Activated CD4-positive, alpha-beta T cell treated with anti-CD3 and anti-CD28 coated beads, Interleukin-2, amount 50 U/mL, for 4 hours (primary cell): Measurements from ENCODE around the gene IPO5.
"Not testable (repeated sequence)": the region's sequence is repeated elsewhere in the genome, so short reads cannot be mapped to it uniquely, and the experiment has no call there.

Experiments
- DNase-seq, 2 experiments: peaks; one replicate each; pipeline ENCODE4 v3.0.0-alpha.2; 2020

IPO5 gene

GRCh38 chr13:98019186-98019585, 65.7 kb downstream of the IPO5 start:
- DNase-seq, result no peak

GRCh38 chr13:98020271-98020670, 66.8 kb downstream of the IPO5 start:
- no peak for DNase-seq

- DNase-seq, result no peak
Measured at GRCh38 chr13:98022210-98022609, 68.7 kb downstream of the IPO5 start.

- DNase-seq, result no peak
Measured at GRCh38 chr13:98025480-98026025, 72.1 kb downstream of the IPO5 start.

GRCh38 chr13:98026457-98026857, 73.0 kb downstream of the IPO5 start:
- no peak for DNase-seq

- no peak for DNase-seq
Measured at GRCh38 chr13:98032168-98032567, 78.7 kb downstream of the IPO5 start.

- no peak for DNase-seq
Measured at GRCh38 chr13:98033277-98034247, 80.1 kb downstream of the IPO5 start.

- no peak for DNase-seq
Measured at GRCh38 chr13:98035373-98035772, 81.9 kb downstream of the IPO5 start.

GRCh38 chr13:98036564-98037302, 83.3 kb downstream of the IPO5 start:
- not testable (repeated sequence) for DNase-seq

- DNase-seq, result no peak
Measured at GRCh38 chr13:98039261-98039660, 85.8 kb downstream of the IPO5 start.

GRCh38 chr13:98039964-98040363, 86.5 kb downstream of the IPO5 start:
- no peak for DNase-seq

GRCh38 chr13:98041081-98041820, 87.8 kb downstream of the IPO5 start:
- no peak for DNase-seq

GRCh38 chr13:98044301-98044700, 90.8 kb downstream of the IPO5 start:
- DNase-seq, result no peak

GRCh38 chr13:98047785-98048184, 94.3 kb downstream of the IPO5 start:
- not testable (repeated sequence) for DNase-seq

- DNase-seq, result no peak
Measured at GRCh38 chr13:98048265-98048664, 94.8 kb downstream of the IPO5 start.

GRCh38 chr13:98050041-98050466, 96.6 kb downstream of the IPO5 start:
- no peak for DNase-seq

GRCh38 chr13:98052412-98052811, 98.9 kb downstream of the IPO5 start:
- no peak for DNase-seq

- no peak for DNase-seq
Measured at GRCh38 chr13:98054301-98054700, 100.8 kb downstream of the IPO5 start.

- DNase-seq, result no peak
Measured at GRCh38 chr13:98055623-98056022, 102.1 kb downstream of the IPO5 start.

GRCh38 chr13:98056839-98057410, 103.5 kb downstream of the IPO5 start:
- no peak for DNase-seq

- no peak for DNase-seq
Measured at GRCh38 chr13:98059276-98059675, 105.8 kb downstream of the IPO5 start.

- DNase-seq, result no peak
Measured at GRCh38 chr13:98060282-98060681, 106.8 kb downstream of the IPO5 start.

GRCh38 chr13:98065468-98065867, 112.0 kb downstream of the IPO5 start:
- no peak for DNase-seq
